Stimulated activated CD8-positive, alpha-beta memory T cell treated with anti-CD3 and anti-CD28 coated beads, Interleukin-12 subunit alpha, Interleukin-12 subunit beta, amount 100 ng/mL, for 4 hours (primary cell): ENCODE results near the gene PDF.

Experiments used
- DNase-seq: peaks from one replicate; pipeline ENCODE4 v3.0.0-alpha.2; 2020; ENCODE audit warnings: low read depth

The PDF gene

DNA sequence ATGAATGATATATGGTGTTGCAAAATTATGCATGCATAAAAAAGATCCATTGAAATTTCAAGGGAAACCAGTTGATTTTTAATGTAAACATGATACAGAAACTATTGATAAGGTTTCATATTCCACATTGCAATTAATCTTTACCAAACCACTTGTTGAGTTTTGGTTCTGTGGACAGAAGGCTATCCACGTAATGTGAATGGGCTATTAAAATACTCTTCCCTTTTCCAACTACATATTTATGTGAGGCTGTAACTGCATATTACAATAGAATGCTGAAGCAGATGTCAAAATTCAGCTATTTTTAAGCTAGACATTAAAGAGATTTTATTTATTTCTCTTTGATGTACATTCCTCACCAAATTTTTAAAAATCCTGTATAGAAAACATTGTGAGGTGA, 53.0 kb downstream of the PDF start:
- DNase-seq: no peak
